H1 (cell line): ENCODE measurements around the gene EXT2. TPM values are rescaled to one million over a fixed set of nuclear protein-coding genes. Genes with fewer than 3 reads are reported as not detected.

ENCODE experiments used
- CTCF ChIA-PET: fragments of 300-600 bp; sonication (Branson Sonifier 250); formaldehyde crosslinking; loops from one replicate; lab custom pipeline; 2021; ENCODE audit not compliant: partially characterized antibody; lab: Charles Lee
- POLR2A ChIA-PET: fragments of 300-600 bp; sonication (Branson Sonifier 250); formaldehyde crosslinking; loops from one replicate; lab custom pipeline; 2021; ENCODE audit warnings: inconsistent platforms; ENCODE audit not compliant: partially characterized antibody; lab: Charles Lee
- DNase-seq, 2 experiments: peaks; one replicate each; pipeline versions ENCODE4 v3.0.0 to v3.0.0-alpha.2; 2010 to 2022; ENCODE audit warnings: low spot score in 2 of 2, low read depth in 1 of 2, mixed read lengths in 1 of 2
- FAIRE-seq: peaks from 2 replicates; lab custom pipeline; 2011; peaks lifted over from hg19 to GRCh38; lab: Jason Lieb, UNC
- H2AFZ ChIP-seq: 2 replicates; pipeline ENCODE4 v1.8.1; 2012; ENCODE audit warnings: low read length, inconsistent platforms
- H2AK5ac ChIP-seq: 2 replicates; pipeline ENCODE4 v1.6.1; 2013; ENCODE audit warnings: low read depth, low read length
- H2BK120ac ChIP-seq: replicated peaks from 2 replicates; pipeline ENCODE3; 2013; ENCODE audit warnings: low read depth, low read length, inconsistent platforms
- H2BK12ac ChIP-seq: 2 replicates; pipeline ENCODE4 v1.6.1; 2013; ENCODE audit warnings: low read depth, low read length
- H2BK15ac ChIP-seq: 2 replicates; pipeline ENCODE4 v1.6.1; 2013; ENCODE audit warnings: low read length
- H2BK20ac ChIP-seq: 2 replicates; pipeline ENCODE4 v1.6.1; 2013; ENCODE audit warnings: low read length
- H2BK5ac ChIP-seq: 2 replicates; pipeline ENCODE4 v1.6.1; 2013; ENCODE audit warnings: low read depth, low read length
- H3K14ac ChIP-seq: 2 replicates; pipeline ENCODE4 v1.6.1; 2013; ENCODE audit warnings: inconsistent platforms; ENCODE audit not compliant: insufficient read length
- H3K18ac ChIP-seq: 2 replicates; pipeline ENCODE4 v1.6.1; 2013; ENCODE audit warnings: low read length; ENCODE audit errors: extremely low read depth
- H3K23ac ChIP-seq: 2 replicates; pipeline ENCODE4 v1.6.1; 2013; ENCODE audit warnings: inconsistent platforms; ENCODE audit not compliant: insufficient read length
- H3K23me2 ChIP-seq: 2 replicates; pipeline ENCODE4 v1.6.1; 2013; ENCODE audit warnings: low read depth, low read length
- H3K27ac ChIP-seq: 2 replicates; pipeline ENCODE4 v1.6.1; 2011; ENCODE audit warnings: low read depth, low read length, inconsistent platforms
- H3K27me3 ChIP-seq, 4 experiments: replicated peaks in 1 of 4; 1 replicate in 1 of 4; 2 replicates in 3 of 4; pipeline versions ENCODE4 v1.6.1 to v1.8.1; 2011 to 2013; ENCODE audit warnings: low read length in 3 of 4, mild to moderate bottlenecking in 3 of 4, inconsistent platforms in 2 of 4, mixed read lengths in 2 of 4, moderate library complexity in 1 of 4; ENCODE audit not compliant: control insufficient read depth in 3 of 4, insufficient read depth in 3 of 4; ENCODE audit errors: extremely low read depth in 1 of 4
- H3K36me3 ChIP-seq, 4 experiments: 2 replicates each; pipeline versions ENCODE4 v1.6.1 to v1.8.1; 2011 to 2013; ENCODE audit warnings: mild to moderate bottlenecking in 4 of 4, low read length in 3 of 4, moderate library complexity in 2 of 4, control low read depth in 1 of 4, inconsistent platforms in 1 of 4; ENCODE audit not compliant: insufficient read depth in 4 of 4, control insufficient read depth in 2 of 4
- H3K4ac ChIP-seq: replicated peaks from 2 replicates; pipeline ENCODE3; 2013; ENCODE audit warnings: low read length, low read depth, mixed read lengths, inconsistent platforms; ENCODE audit not compliant: insufficient read length
- H3K4me1 ChIP-seq, 4 experiments: replicated peaks in 1 of 4; 1 replicate in 1 of 4; 2 replicates in 3 of 4; pipeline versions ENCODE4 v1.6.1 to v1.8.1; 2011 to 2013; ENCODE audit warnings: low read length in 3 of 4, inconsistent platforms in 2 of 4, mixed read lengths in 1 of 4; ENCODE audit not compliant: insufficient read depth in 4 of 4, control insufficient read depth in 3 of 4
- H3K4me2 ChIP-seq, 2 experiments: 2 replicates each; pipeline versions ENCODE4 v1.6.1 to v1.8.1; 2011 to 2013; ENCODE audit warnings: low read depth in 2 of 2, low read length in 2 of 2, control low read depth in 1 of 2, inconsistent platforms in 1 of 2, mild to moderate bottlenecking in 1 of 2; ENCODE audit not compliant: insufficient read depth in 1 of 2
- H3K4me3 ChIP-seq, 4 experiments: fragments of 200-600, 300-600 bp in 1 of 4; sonication (generic), shearing (Covaris generic), sonication (Bioruptor Twin) in 1 of 4; 2 replicates each; pipeline versions ENCODE4 v1.5.1 to v1.8.1; 2011 to 2016; ENCODE audit warnings: low read length in 4 of 4, low read depth in 3 of 4, control low read depth in 2 of 4, inconsistent platforms in 2 of 4, mild to moderate bottlenecking in 2 of 4, mixed read lengths in 1 of 4, moderate library complexity in 1 of 4; ENCODE audit not compliant: insufficient read depth in 2 of 4; ENCODE audit errors: extremely low read depth in 1 of 4
- H3K56ac ChIP-seq: replicated peaks from 2 replicates; pipeline ENCODE3; 2013; ENCODE audit warnings: low read depth, mild to moderate bottlenecking, mixed read lengths, low read length, inconsistent platforms; ENCODE audit not compliant: insufficient read length
- H3K79me1 ChIP-seq: 2 replicates; pipeline ENCODE4 v1.6.1; 2013; ENCODE audit warnings: low read depth, low read length, control low read depth
- H3K79me2 ChIP-seq, 2 experiments: 2 replicates each; pipeline versions ENCODE4 v1.6.1 to v1.8.1; 2012 to 2013; ENCODE audit warnings: low read length in 2 of 2, mild to moderate bottlenecking in 2 of 2, inconsistent platforms in 1 of 2; ENCODE audit not compliant: insufficient read depth in 2 of 2, control insufficient read depth in 1 of 2
- H3K9ac ChIP-seq, 4 experiments: replicated peaks in 1 of 4; 1 replicate in 1 of 4; 2 replicates in 3 of 4; pipeline versions ENCODE4 v1.6.1 to v1.8.1; 2011 to 2013; ENCODE audit warnings: low read depth in 3 of 4, low read length in 3 of 4, control low read depth in 2 of 4, mild to moderate bottlenecking in 2 of 4, moderate library complexity in 2 of 4, inconsistent platforms in 1 of 4; ENCODE audit errors: extremely low read depth in 1 of 4
- H3K9me3 ChIP-seq, 2 experiments: 2 replicates each; pipeline versions ENCODE4 v1.6.1 to v1.8.1; 2012 to 2013; ENCODE audit warnings: mild to moderate bottlenecking in 2 of 2, moderate library complexity in 2 of 2, control low read depth in 1 of 2, inconsistent platforms in 1 of 2, low read depth in 1 of 2, low read length in 1 of 2, mixed read lengths in 1 of 2; ENCODE audit not compliant: insufficient read depth in 2 of 2
- H4K20me1 ChIP-seq, 2 experiments: replicated peaks in 1 of 2; 2 replicates each; pipeline versions ENCODE3 to v1.8.1; 2011 to 2013; ENCODE audit warnings: inconsistent platforms in 2 of 2, low read length in 2 of 2, mild to moderate bottlenecking in 1 of 2; ENCODE audit not compliant: insufficient read depth in 2 of 2, control insufficient read depth in 1 of 2
- H4K5ac ChIP-seq: 2 replicates; pipeline ENCODE4 v1.6.1; 2013; ENCODE audit warnings: low read length, low read depth, mixed read lengths, inconsistent platforms; ENCODE audit not compliant: insufficient read length
- H4K8ac ChIP-seq: 2 replicates; pipeline ENCODE4 v1.8.0; 2013; ENCODE audit warnings: mild to moderate bottlenecking, moderate library complexity, low read length, inconsistent platforms; ENCODE audit not compliant: insufficient read depth; ENCODE audit errors: extremely low read depth
- H4K91ac ChIP-seq: replicated peaks from 2 replicates; pipeline ENCODE3; 2013; ENCODE audit warnings: low read length, mixed read lengths, inconsistent platforms; ENCODE audit not compliant: insufficient read length
- CTCF ChIP-seq, 3 experiments: IDR thresholded peaks; 1 replicate in 2 of 3; 2 replicates in 1 of 3; pipeline versions ENCODE4 v1.5.1 to v1.6.1; 2011; ENCODE audit warnings: low read length in 3 of 3, mild to moderate bottlenecking in 3 of 3, inconsistent platforms in 2 of 3, low read depth in 1 of 3, moderate library complexity in 1 of 3; ENCODE audit not compliant: insufficient read depth in 1 of 3; ENCODE audit errors: control extremely low read depth in 1 of 3
- RXRA ChIP-seq: IDR thresholded peaks from 2 replicates; pipeline ENCODE4 v1.6.1; 2011; ENCODE audit warnings: low read depth, mild to moderate bottlenecking, low read length, moderate library complexity; ENCODE audit not compliant: insufficient read depth
- SP2 ChIP-seq: IDR thresholded peaks from 2 replicates; pipeline ENCODE4 v1.6.1; 2012; ENCODE audit warnings: mild to moderate bottlenecking, low read length, inconsistent platforms
- SRF ChIP-seq: IDR thresholded peaks from 2 replicates; pipeline ENCODE4 v1.6.1; 2011; ENCODE audit warnings: mild to moderate bottlenecking, low read depth, low read length, moderate library complexity
- TAF7 ChIP-seq: optimal IDR thresholded peaks from 2 replicates; pipeline ENCODE3; 2011; ENCODE audit warnings: low read depth, mild to moderate bottlenecking, inconsistent platforms, low read length, moderate library complexity, borderline replicate concordance
- WGBS, 2 experiments: shearing (Covaris generic) in 1 of 2; methylation state at CpG; one replicate each; pipeline versions ENCODE4 v1.1.6 to v1.1.7; 2013 to 2015; ENCODE audit warnings: low lambda C conversion rate in 2 of 2, mixed read lengths in 2 of 2, inconsistent platforms in 1 of 2, low coverage in 1 of 2, missing lambda C conversion rate in 1 of 2; ENCODE audit not compliant: insufficient replicate concordance in 2 of 2, insufficient coverage in 1 of 2, insufficient read length in 1 of 2; ENCODE audit errors: extremely low coverage in 1 of 2, missing lambda C conversion rate in 1 of 2; 5-methylcytosine and 5-hydroxymethylcytosine counted together
- polyA plus RNA-seq, 7 experiments: library from polyadenylated mRNA; depleted of rRNA in 3 of 7; stranded (reverse) in 5 of 7; unstranded in 2 of 7; fragments of >200 nt in 5 of 7; fragments of 200-250 nt in 2 of 7; gene quantifications; 1 replicate in 5 of 7; 2 replicates in 1 of 7; 4 replicates in 1 of 7; pipeline versions ENCODE4 v1.2.1 to v1.2.3, GENCODE V29; 2011 to 2013; ENCODE audit warnings: missing spikeins in 2 of 7, mixed read lengths in 2 of 7
- total RNA-seq: library from RNA; stranded (reverse); fragmentation: NEBNext Ultra II Directional; extraction: Animal tissue kit (Norgen Biotek cat#: 25700); gene quantifications from 2 replicates; pipeline ENCODE4 v1.2.1, GENCODE V29; 2021

EXT2 gene
- total and polyA plus RNA-seq, 2 of the 8 experiments (the other 6 are each of a cell fraction or from before 2014, with no cell fraction given), result 29.8 to 42.8 TPM

GRCh38 chr11:44174842-44175241 is 79.4 kb downstream of the EXT2 start:
- H3K4ac ChIP-seq, result no peak overlapping the region
- no peak for FAIRE-seq
- H3K27me3 ChIP-seq, result no peaks in the 10 kb centered on the region
- 83% methylated on average over 1 of the region's 1 CpG; no CpG with 5 or more reads in 1 of the 2 experiments for WGBS, 2 experiments
- H3K36me3 ChIP-seq, result no peaks in the 10 kb centered on the region
- H4K5ac ChIP-seq, result no peak overlapping the region
- no peak overlapping the region for H3K18ac ChIP-seq
- ChIA-PET CTCF (no interaction called here), POLR2A (no interaction called here)
- H4K91ac ChIP-seq, result no peak overlapping the region
- no peaks in the 10 kb centered on the region for H3K79me1 ChIP-seq
- H4K20me1 ChIP-seq, result peaks cover 0 to 2% of the 10 kb centered on the region in 2 experiments
- H3K56ac ChIP-seq, result no peak overlapping the region
- peaks cover 3 to 17% (median 11%) of the 10 kb centered on the region in 4 experiments; a peak in 5 of 7 replicates for H3K4me1 ChIP-seq
- H3K4me3 ChIP-seq, result no peak overlapping the region
- no peak overlapping the region for H3K9ac ChIP-seq
- H2BK20ac ChIP-seq, result no peak overlapping the region
- H3K4me2 ChIP-seq, result no peak overlapping the region
- no peak for TF ChIP-seq SRF
- no peak for TF ChIP-seq CTCF (IDR thresholded peaks at IDR 0.05; ENCODE audit: control extremely low read depth in 1 of 3, insufficient read depth in 1 of 3, low read depth in 1 of 3, low read length in 3 of 3)
- TF ChIP-seq TAF7, result no peak
- TF ChIP-seq RXRA, result no peak
- no peak for TF ChIP-seq SP2
- no peak overlapping the region for H3K14ac ChIP-seq
- no peak overlapping the region for H3K27ac ChIP-seq
- no peak overlapping the region for H2BK12ac ChIP-seq
- no peak overlapping the region for H2BK15ac ChIP-seq
- H3K9me3 ChIP-seq, result no peaks in the 10 kb centered on the region; a peak in 1 of 4 replicates
- H3K23me2 ChIP-seq, result no peaks in the 10 kb centered on the region
- no peak overlapping the region for H2AFZ ChIP-seq
- H3K79me2 ChIP-seq, result no peaks in the 10 kb centered on the region
- no peak overlapping the region for H4K8ac ChIP-seq
- no peak overlapping the region for H3K23ac ChIP-seq
- DNase-seq, result no peak
- H2BK5ac ChIP-seq, result no peak overlapping the region
- no peak overlapping the region for H2AK5ac ChIP-seq
- H2BK120ac ChIP-seq, result no peak overlapping the region
